ENCODE results near the gene PLEKHG5. TPM values are rescaled to one million over a fixed set of nuclear protein-coding genes. Genes with fewer than 3 reads are reported as not detected.

Gene PLEKHG5
- polyA plus RNA-seq, 1 experiment: 4.3 TPM

DNA sequence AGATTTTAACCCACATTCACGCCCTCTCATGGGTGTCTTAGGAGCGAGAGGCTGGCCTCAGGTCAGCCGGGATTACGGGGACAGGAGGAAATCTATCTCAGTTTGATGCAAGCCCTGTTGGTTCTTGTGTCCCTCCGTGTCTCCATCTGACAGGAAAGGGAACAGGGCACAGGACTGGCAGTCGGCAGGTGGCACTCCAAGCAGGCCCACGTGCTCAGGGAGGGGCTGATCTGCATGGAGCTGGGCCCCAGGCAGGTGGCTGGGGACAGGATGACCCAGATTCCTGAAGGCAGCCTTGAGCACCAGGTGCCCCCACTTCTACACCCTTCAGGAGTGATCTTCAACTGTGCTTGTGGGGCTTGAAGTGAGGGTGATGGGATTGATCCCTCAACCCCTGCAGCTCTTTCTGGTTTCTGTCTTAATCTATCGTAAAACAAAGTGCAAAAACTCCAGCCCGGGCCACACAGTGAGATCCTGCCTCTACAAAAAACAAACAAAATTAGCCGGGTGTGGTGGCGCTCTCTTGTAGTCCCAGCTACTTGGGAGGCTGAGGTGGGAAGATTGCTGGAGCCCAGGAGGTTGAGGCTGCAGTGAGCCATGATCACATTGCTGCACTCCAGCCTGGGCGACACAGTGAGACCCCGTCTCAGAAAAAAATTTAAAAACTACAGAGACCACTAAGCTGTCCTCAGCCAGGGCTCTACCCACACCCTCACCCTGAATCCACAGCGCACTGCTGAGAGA lies 8.3 kb downstream of the PLEKHG5 start:
- POLR2A ChIA-PET: no interaction called here

GRCh38 chr1:6481820-6482219 lies 9.6 kb downstream of the PLEKHG5 start:
- POLR2A ChIA-PET: no interaction called here
- TF ChIP-seq, protein P1, sequence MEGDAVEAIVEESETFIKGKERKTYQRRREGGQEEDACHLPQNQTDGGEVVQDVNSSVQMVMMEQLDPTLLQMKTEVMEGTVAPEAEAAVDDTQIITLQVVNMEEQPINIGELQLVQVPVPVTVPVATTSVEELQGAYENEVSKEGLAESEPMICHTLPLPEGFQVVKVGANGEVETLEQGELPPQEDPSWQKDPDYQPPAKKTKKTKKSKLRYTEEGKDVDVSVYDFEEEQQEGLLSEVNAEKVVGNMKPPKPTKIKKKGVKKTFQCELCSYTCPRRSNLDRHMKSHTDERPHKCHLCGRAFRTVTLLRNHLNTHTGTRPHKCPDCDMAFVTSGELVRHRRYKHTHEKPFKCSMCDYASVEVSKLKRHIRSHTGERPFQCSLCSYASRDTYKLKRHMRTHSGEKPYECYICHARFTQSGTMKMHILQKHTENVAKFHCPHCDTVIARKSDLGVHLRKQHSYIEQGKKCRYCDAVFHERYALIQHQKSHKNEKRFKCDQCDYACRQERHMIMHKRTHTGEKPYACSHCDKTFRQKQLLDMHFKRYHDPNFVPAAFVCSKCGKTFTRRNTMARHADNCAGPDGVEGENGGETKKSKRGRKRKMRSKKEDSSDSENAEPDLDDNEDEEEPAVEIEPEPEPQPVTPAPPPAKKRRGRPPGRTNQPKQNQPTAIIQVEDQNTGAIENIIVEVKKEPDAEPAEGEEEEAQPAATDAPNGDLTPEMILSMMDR (IDR thresholded peaks at IDR 0.05; ENCODE audit: insufficient read depth, low read depth, low read length): no peak
- CTCF ChIA-PET: interaction anchor here (0.7 to 7.3 kb wide), 5 partner anchors 7 to 18 kb away, joined by 3 to 58 read pairs (median 4); partner anchors contain the start of gene PLEKHG5
- DNase-seq (ENCODE audit: low read depth): no peak
- Histone ChIP-seq H3K27me3 (ENCODE audit: control insufficient read depth, insufficient read depth, low read length) (no peaks in the 10 kb centered on the region), H3K36me3 (ENCODE audit: control insufficient read depth, insufficient read depth, low read length) (peaks cover 1% of the 10 kb centered on the region; the same call in 1 of the 2 replicates), H3K4me3 (ENCODE audit: low read depth, low read length) (no peak overlapping the region)

More for the DNA sequence above, 8.3 kb downstream of the PLEKHG5 start:
- no peak for DNase-seq (ENCODE audit: low read depth)
- TF ChIP-seq, protein P1 (IDR thresholded peaks at IDR 0.05; ENCODE audit: insufficient read depth, low read depth, low read length): no peak
- Histone ChIP-seq H3K36me3 (ENCODE audit: control insufficient read depth, insufficient read depth, low read length) (no peaks in the 10 kb centered on the region), H3K4me3 (ENCODE audit: low read depth, low read length) (no peak overlapping the region), H3K27me3 (ENCODE audit: control insufficient read depth, insufficient read depth, low read length) (no peaks in the 10 kb centered on the region)
- CTCF ChIA-PET: interaction anchor here (0.9 to 2.3 kb wide), 5 partner anchors 8 to 45 kb away, joined by 3 to 8 read pairs (median 3); no protein-coding TSS in a partner anchor

DNA sequence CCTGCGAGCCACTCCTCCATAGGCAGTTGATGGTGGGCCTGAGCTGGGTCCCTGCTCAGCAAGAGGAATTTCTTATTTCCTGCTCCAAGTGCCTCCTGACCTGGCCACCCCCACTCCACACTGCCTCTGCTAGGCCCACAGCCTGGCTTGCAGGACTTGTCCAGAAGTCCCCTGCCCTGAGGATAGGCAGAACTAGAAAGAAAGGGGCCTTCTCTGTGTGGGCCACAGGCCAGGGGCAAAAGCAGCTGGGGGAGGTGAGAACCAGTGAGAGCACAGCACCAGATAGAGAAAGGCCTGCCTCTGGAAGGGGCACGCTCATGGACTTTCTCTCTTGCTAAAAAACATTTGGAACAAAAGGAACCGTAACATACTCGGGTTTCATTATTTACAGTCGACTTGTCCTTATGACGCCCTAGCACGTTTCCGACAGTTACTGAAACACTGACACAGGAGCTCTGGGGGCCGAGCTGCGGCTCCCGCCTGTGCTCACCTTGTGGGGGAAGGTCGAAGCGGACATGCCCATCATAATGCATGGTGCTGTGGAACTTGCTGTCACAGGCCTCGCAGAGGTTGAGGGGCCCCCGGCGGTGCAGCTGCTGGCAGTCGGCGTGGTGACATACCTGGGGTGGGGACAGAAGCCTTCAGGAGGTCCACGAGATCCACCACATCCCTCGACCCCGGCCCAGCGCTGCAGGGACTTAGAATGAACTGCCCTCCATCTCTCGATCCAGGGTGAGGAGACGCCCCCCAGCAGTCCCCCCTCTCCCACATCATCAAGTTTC lies 14.2 kb downstream of the PLEKHG5 start:
- Histone ChIP-seq H3K27me3 (ENCODE audit: control insufficient read depth, insufficient read depth, low read length) (no peaks in the 10 kb centered on the region), H3K4me3 (ENCODE audit: low read depth, low read length) (no peak overlapping the region), H3K36me3 (ENCODE audit: control insufficient read depth, insufficient read depth, low read length) (peaks cover 12% of the 10 kb centered on the region)
- POLR2A ChIA-PET: no interaction called here
- no peak for DNase-seq (ENCODE audit: low read depth)
- TF ChIP-seq, protein P1 (IDR thresholded peaks at IDR 0.05; ENCODE audit: insufficient read depth, low read depth, low read length): no peak
- CTCF ChIA-PET: interaction anchor here (0.6 to 7.3 kb wide), 11 partner anchors 11 to 229 kb away, joined by 3 to 58 read pairs (median 3); partner anchors contain the start of gene PLEKHG5

DNA sequence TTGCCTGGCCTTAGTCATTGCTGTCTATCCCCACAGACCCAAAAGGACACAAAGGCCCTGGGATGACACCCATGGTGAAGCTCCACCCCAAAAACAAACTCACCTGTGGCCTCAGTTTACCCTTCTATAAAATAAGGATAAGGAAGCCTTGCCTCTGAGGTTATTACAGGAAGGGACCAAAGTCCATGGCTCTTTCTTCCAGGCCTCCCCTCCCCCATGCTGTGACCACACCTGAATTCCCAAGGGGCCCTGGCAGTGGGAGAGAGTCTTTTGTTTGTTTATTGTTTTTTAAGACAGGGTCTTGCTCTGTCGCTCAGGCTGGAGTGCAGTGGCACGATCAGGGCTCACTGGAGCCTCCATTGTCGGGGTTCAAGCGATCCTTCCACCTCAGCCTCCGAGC lies 15.0 kb downstream of the PLEKHG5 start:
- ChIA-PET CTCF (interaction anchor here (0.6 to 7.3 kb wide), 11 partner anchors 12 to 229 kb away, joined by 3 to 58 read pairs (median 3); partner anchors contain the start of genes NOL9 and PLEKHG5), POLR2A (no interaction called here)
- no peak for DNase-seq (ENCODE audit: low read depth)
- Histone ChIP-seq H3K36me3 (ENCODE audit: control insufficient read depth, insufficient read depth, low read length) (peaks cover 15% of the 10 kb centered on the region), H3K27me3 (ENCODE audit: control insufficient read depth, insufficient read depth, low read length) (no peaks in the 10 kb centered on the region), H3K4me3 (ENCODE audit: low read depth, low read length) (no peak overlapping the region)
- TF ChIP-seq, protein P1 (IDR thresholded peaks at IDR 0.05; ENCODE audit: insufficient read depth, low read depth, low read length): no peak
